HCT116 (cell line): ENCODE results near the gene DCHS2. TPM values are rescaled to one million over a fixed set of nuclear protein-coding genes. Genes with fewer than 3 reads are reported as not detected.

Source experiments
- ATAC-seq: fragments of 200-7000 bp; cut with Tn5 transposase; 2 replicates; pipeline ENCODE4 v1.9.1; 2020; ENCODE audit warnings: mild to moderate bottlenecking, moderate library complexity
- BruUV-seq: library from RNA; stranded (reverse); fragments of 400-500 nt; replicated peaks from 2 replicates; lab custom pipeline; 2021; lab: Mats Ljungman, UMichigan
- CTCF ChIA-PET: fragments of 300-600 bp; sonication (Branson Sonifier 250); formaldehyde crosslinking; loops from one replicate; lab custom pipeline; 2021; ENCODE audit warnings: antibody characterized with exemption; lab: Charles Lee
- POLR2A ChIA-PET: fragments of 300-600, 350-600 bp; sonication (Branson Sonifier 250); formaldehyde crosslinking; loops from one replicate; lab custom pipeline; 2021; ENCODE audit warnings: antibody characterized with exemption; lab: Charles Lee
- RAD21 ChIA-PET, 2 experiments: fragments of 300-600 bp; sonication (Branson Sonifier 250); formaldehyde crosslinking; loops; one replicate each; lab custom pipeline; 2023; ENCODE audit warnings: low total read pairs in 2 of 2; ENCODE audit not compliant: uncharacterized antibody in 2 of 2, unreplicated experiment in 2 of 2, low non-redundant PET in 1 of 2; lab: Charles Lee
- DNase-seq: peaks from one replicate; pipeline ENCODE4 v3.0.0-alpha.2; 2010; ENCODE audit warnings: low read depth, low spot score
- H2AFZ ChIP-seq: fragments of 200-600 bp; shearing (Covaris generic), sonication (generic); 2 replicates; pipeline ENCODE4 v1.6.1; 2017; ENCODE audit warnings: low read depth, mixed run types, mixed read lengths, antibody characterized with exemption, low read length; ENCODE audit not compliant: poor library complexity, severe bottlenecking
- H3K27ac ChIP-seq: 2 replicates; pipeline ENCODE4 v1.5.1; 2012; ENCODE audit warnings: low read depth, low read length
- H3K27me3 ChIP-seq: fragments of 200-600 bp; sonication (generic); 2 replicates; pipeline ENCODE4 v1.6.1; 2016; ENCODE audit warnings: mixed run types, low read length, mixed read lengths; ENCODE audit not compliant: insufficient read depth
- H3K36me3 ChIP-seq, 2 experiments: fragments of 200-500 bp in 1 of 2; fragments of 200-600 bp in 1 of 2; sonication (Bioruptor generic) in 1 of 2; sonication (generic) in 1 of 2; 2 replicates each; pipeline versions ENCODE4 v1.5.1 to v1.6.1; 2014 to 2016; ENCODE audit warnings: low read length in 2 of 2, inconsistent platforms in 1 of 2, mixed read lengths in 1 of 2, mixed run types in 1 of 2; ENCODE audit not compliant: insufficient read depth in 2 of 2, control insufficient read depth in 1 of 2
- H3K4me1 ChIP-seq, 2 experiments: fragments of 200-600 bp in 1 of 2; sonication (generic) in 1 of 2; 2 replicates each; pipeline versions ENCODE4 v1.5.1 to v1.6.1; 2012 to 2017; ENCODE audit warnings: low read length in 2 of 2, inconsistent platforms in 1 of 2, mild to moderate bottlenecking in 1 of 2, mixed read lengths in 1 of 2, mixed run types in 1 of 2, moderate library complexity in 1 of 2; ENCODE audit not compliant: insufficient read depth in 2 of 2, control insufficient read depth in 1 of 2
- H3K4me2 ChIP-seq: fragments of 200-600 bp; sonication (generic); 2 replicates; pipeline ENCODE4 v1.6.1; 2017; ENCODE audit warnings: mixed run types, low read length, mixed read lengths
- H3K4me3 ChIP-seq, 2 experiments: fragments of 200-600 bp in 1 of 2; sonication (generic) in 1 of 2; replicated peaks in 1 of 2; 2 replicates each; pipeline ENCODE4 v1.5.1; 2011 to 2016; ENCODE audit warnings: low read length in 2 of 2, control low read depth in 1 of 2, low read depth in 1 of 2, mild to moderate bottlenecking in 1 of 2, mixed read lengths in 1 of 2, mixed run types in 1 of 2
- H3K79me2 ChIP-seq: fragments of 200-600 bp; sonication (generic); 2 replicates; pipeline ENCODE4 v1.6.1; 2017; ENCODE audit warnings: mild to moderate bottlenecking, mixed run types, low read length, moderate library complexity, mixed read lengths; ENCODE audit not compliant: insufficient read depth
- H3K9ac ChIP-seq: fragments of 200-600 bp; sonication (generic); 2 replicates; pipeline ENCODE4 v1.6.1; 2016; ENCODE audit warnings: low read length, mixed read lengths
- H3K9me2 ChIP-seq: fragments of 200-600 bp; sonication (generic), shearing (Covaris generic); 2 replicates; pipeline ENCODE4 v1.6.1; 2017; ENCODE audit warnings: mixed run types, mild to moderate bottlenecking, moderate library complexity; ENCODE audit not compliant: insufficient read depth
- H3K9me3 ChIP-seq, 2 experiments: fragments of 200-500 bp in 1 of 2; fragments of 200-600 bp in 1 of 2; sonication (Bioruptor generic) in 1 of 2; sonication (generic) in 1 of 2; 2 replicates each; pipeline ENCODE4 v1.6.1; 2014 to 2017; ENCODE audit warnings: low read length in 2 of 2, mixed read lengths in 2 of 2, inconsistent platforms in 1 of 2, low read depth in 1 of 2, mild to moderate bottlenecking in 1 of 2, mixed run types in 1 of 2, moderate library complexity in 1 of 2; ENCODE audit not compliant: control insufficient read depth in 1 of 2, insufficient read depth in 1 of 2
- H4K20me1 ChIP-seq: fragments of 200-600 bp; sonication (generic), shearing (Covaris generic); 2 replicates; pipeline ENCODE4 v1.6.1; 2017; ENCODE audit warnings: mixed run types, mild to moderate bottlenecking, moderate library complexity; ENCODE audit not compliant: insufficient read depth
- ELF1 ChIP-seq: IDR thresholded peaks from 2 replicates; pipeline ENCODE4 v1.6.1; 2012; ENCODE audit warnings: low read depth, borderline replicate concordance
- FOSL1 ChIP-seq: IDR thresholded peaks from 2 replicates; pipeline ENCODE4 v1.6.1; 2012; ENCODE audit warnings: low read depth
- RAD21 ChIP-seq: IDR thresholded peaks from 2 replicates; pipeline ENCODE4 v1.6.1; 2012; ENCODE audit warnings: low read depth, mild to moderate bottlenecking
- SIN3A ChIP-seq: IDR thresholded peaks from 2 replicates; pipeline ENCODE4 v1.6.1; 2012; ENCODE audit warnings: low read depth
- TCF7L2 ChIP-seq: IDR thresholded peaks from 2 replicates; pipeline ENCODE4 v1.7.0; 2011; ENCODE audit warnings: borderline replicate concordance, inconsistent platforms; ENCODE audit not compliant: insufficient read depth, insufficient read length; ENCODE audit errors: extremely low read depth
- ZFX ChIP-seq: fragments of 450-650 bp; IDR thresholded peaks from 2 replicates; pipeline ENCODE4 v1.6.1; 2017
- ZNF274 ChIP-seq: fragments of 200-500 bp; sonication (Bioruptor generic); IDR thresholded peaks from 2 replicates; pipeline ENCODE4 v1.6.1; 2014; ENCODE audit warnings: mild to moderate bottlenecking, low read depth, low read length, inconsistent platforms
- intact Hi-C: fragments of 100-400 bp; cut with micrococcal nuclease; formaldehyde crosslinking; loops from 2 replicates; pipeline ENCODE4 v1.10.0; 2022
- total RNA-seq: library from RNA; stranded (reverse); gene quantifications from one replicate; pipeline ENCODE4 v1.2.1, GENCODE V29; 2021; ENCODE audit not compliant: unreplicated experiment
- TF ChIP-seq, protein P1 (sequence below), 3 experiments: fragments of 200-600 bp in 1 of 3; sonication (generic) in 1 of 3; IDR thresholded peaks in 2 of 3; conservative IDR thresholded peaks in 1 of 3; 2 replicates each; pipeline ENCODE4 v1.5.1; 2012 to 2017; ENCODE audit warnings: low read depth in 2 of 3, low read length in 2 of 3, antibody characterized with exemption in 1 of 3, borderline replicate concordance in 1 of 3, control low read depth in 1 of 3, mild to moderate bottlenecking in 1 of 3, mixed read lengths in 1 of 3, mixed run types in 1 of 3, moderate library complexity in 1 of 3; ENCODE audit not compliant: insufficient read depth in 1 of 3
- TF ChIP-seq, protein P2 (sequence below): IDR thresholded peaks from 2 replicates; pipeline ENCODE4 v1.6.1; 2012; ENCODE audit warnings: low read depth
- TF ChIP-seq, protein P3 (sequence below): IDR thresholded peaks from 2 replicates; pipeline ENCODE4 v1.6.1; 2012

Gene DCHS2
- total RNA-seq, 1 experiment from 2014 or later, result 0.05 TPM

GRCh38 chr4:154314248-154314647 lies 177.4 kb downstream of the DCHS2 start:
- H3K36me3 ChIP-seq, result no peaks in the 10 kb centered on the region
- H3K79me2 ChIP-seq, result no peaks in the 10 kb centered on the region
- intact Hi-C loops, result loop anchor here (1.0 kb wide), 1 partner anchor 528 kb away; no protein-coding TSS in a partner anchor
- H2AFZ ChIP-seq, result peak overlapping the region; percentile 65
- no peaks in the 10 kb centered on the region for H3K9me2 ChIP-seq
- H3K4me3 ChIP-seq, result no peak overlapping the region
- DNase-seq (peak; percentile 37), ATAC-seq (peak; percentile 74)
- BruUV-seq, result no TSS peak
- H3K9ac ChIP-seq, result no peak overlapping the region
- no peaks in the 10 kb centered on the region for H4K20me1 ChIP-seq
- CTCF ChIA-PET, result interaction anchor here (2.1 kb wide), 1 partner anchor 529 kb away, joined by 5 read pairs; no protein-coding TSS in a partner anchor
- H3K27me3 ChIP-seq, result no peaks in the 10 kb centered on the region
- TF ChIP-seq, protein P1, sequence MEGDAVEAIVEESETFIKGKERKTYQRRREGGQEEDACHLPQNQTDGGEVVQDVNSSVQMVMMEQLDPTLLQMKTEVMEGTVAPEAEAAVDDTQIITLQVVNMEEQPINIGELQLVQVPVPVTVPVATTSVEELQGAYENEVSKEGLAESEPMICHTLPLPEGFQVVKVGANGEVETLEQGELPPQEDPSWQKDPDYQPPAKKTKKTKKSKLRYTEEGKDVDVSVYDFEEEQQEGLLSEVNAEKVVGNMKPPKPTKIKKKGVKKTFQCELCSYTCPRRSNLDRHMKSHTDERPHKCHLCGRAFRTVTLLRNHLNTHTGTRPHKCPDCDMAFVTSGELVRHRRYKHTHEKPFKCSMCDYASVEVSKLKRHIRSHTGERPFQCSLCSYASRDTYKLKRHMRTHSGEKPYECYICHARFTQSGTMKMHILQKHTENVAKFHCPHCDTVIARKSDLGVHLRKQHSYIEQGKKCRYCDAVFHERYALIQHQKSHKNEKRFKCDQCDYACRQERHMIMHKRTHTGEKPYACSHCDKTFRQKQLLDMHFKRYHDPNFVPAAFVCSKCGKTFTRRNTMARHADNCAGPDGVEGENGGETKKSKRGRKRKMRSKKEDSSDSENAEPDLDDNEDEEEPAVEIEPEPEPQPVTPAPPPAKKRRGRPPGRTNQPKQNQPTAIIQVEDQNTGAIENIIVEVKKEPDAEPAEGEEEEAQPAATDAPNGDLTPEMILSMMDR (IDR thresholded peaks at IDR 0.05 in 2 of 3, conservative IDR thresholded peaks at IDR 0.05 in 1 of 3; ENCODE audit: borderline replicate concordance in 1 of 3, insufficient read depth in 1 of 3, low read depth in 2 of 3, low read length in 2 of 3), result peak; percentile 31 to 49 (median 48); a peak in 3 of 6 replicates
- TF ChIP-seq ZFX (no peak), ZNF274 (no peak), SIN3A (no peak), FOSL1 (no peak), RAD21 (peak; percentile 66)
- H3K4me1 ChIP-seq, result no peaks in the 10 kb centered on the region
- POLR2A ChIA-PET, result no interaction called here
- H3K27ac ChIP-seq, result no peak overlapping the region
- no peaks in the 10 kb centered on the region for H3K9me3 ChIP-seq
- H3K4me2 ChIP-seq, result no peak overlapping the region
- RAD21 ChIA-PET, result no interaction called here

DNA sequence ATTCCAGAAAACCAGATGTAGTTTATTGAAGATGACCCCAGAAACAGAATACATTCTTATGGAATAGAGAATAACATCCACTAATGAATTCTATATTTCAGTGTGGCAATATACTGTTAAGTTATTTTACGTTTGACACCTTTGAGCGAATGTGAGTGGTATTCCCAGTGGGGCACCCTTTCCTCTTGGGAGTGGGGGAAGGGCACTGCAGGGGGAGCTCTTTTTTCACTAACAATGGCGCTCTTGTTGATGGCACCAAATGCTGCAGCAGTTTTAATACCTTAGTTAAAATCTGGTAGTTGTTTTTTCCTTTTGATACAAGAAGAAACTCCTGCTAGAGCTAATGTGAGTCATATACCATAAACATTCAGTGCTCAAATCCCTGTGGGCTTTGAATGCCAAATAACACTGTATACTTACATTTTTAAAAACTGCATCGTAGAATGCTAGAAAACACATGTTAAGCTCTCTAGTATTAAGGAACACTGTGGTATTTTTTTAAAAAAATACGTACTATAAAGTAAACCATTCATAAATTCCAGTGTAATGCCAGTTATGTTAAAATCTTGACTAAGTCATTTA lies 178.5 kb downstream of the DCHS2 start:
- Histone ChIP-seq H3K9me2 (no peaks in the 10 kb centered on the region), H3K27ac (no peak overlapping the region), H3K4me1 (no peaks in the 10 kb centered on the region), H3K4me3 (no peak overlapping the region), H3K79me2 (no peaks in the 10 kb centered on the region), H4K20me1 (no peaks in the 10 kb centered on the region), H3K9me3 (no peaks in the 10 kb centered on the region; a peak in 1 of 4 replicates), H3K27me3 (no peaks in the 10 kb centered on the region), H3K36me3 (no peaks in the 10 kb centered on the region), H3K9ac (no peak overlapping the region), H2AFZ (no peak overlapping the region), H3K4me2 (no peak overlapping the region)
- DNase-seq (no peak), ATAC-seq (no peak)
- BruUV-seq, result no TSS peak
- intact Hi-C loops, result no loop called here
- ChIA-PET RAD21 (no interaction called here), POLR2A (no interaction called here), CTCF (interaction anchor here (2.1 kb wide), 1 partner anchor 527 kb away, joined by 5 read pairs; no protein-coding TSS in a partner anchor)
- TF ChIP-seq, protein P2, sequence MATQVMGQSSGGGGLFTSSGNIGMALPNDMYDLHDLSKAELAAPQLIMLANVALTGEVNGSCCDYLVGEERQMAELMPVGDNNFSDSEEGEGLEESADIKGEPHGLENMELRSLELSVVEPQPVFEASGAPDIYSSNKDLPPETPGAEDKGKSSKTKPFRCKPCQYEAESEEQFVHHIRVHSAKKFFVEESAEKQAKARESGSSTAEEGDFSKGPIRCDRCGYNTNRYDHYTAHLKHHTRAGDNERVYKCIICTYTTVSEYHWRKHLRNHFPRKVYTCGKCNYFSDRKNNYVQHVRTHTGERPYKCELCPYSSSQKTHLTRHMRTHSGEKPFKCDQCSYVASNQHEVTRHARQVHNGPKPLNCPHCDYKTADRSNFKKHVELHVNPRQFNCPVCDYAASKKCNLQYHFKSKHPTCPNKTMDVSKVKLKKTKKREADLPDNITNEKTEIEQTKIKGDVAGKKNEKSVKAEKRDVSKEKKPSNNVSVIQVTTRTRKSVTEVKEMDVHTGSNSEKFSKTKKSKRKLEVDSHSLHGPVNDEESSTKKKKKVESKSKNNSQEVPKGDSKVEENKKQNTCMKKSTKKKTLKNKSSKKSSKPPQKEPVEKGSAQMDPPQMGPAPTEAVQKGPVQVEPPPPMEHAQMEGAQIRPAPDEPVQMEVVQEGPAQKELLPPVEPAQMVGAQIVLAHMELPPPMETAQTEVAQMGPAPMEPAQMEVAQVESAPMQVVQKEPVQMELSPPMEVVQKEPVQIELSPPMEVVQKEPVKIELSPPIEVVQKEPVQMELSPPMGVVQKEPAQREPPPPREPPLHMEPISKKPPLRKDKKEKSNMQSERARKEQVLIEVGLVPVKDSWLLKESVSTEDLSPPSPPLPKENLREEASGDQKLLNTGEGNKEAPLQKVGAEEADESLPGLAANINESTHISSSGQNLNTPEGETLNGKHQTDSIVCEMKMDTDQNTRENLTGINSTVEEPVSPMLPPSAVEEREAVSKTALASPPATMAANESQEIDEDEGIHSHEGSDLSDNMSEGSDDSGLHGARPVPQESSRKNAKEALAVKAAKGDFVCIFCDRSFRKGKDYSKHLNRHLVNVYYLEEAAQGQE, result no peak
- TF ChIP-seq, protein P1 (IDR thresholded peaks at IDR 0.05 in 2 of 3, conservative IDR thresholded peaks at IDR 0.05 in 1 of 3; ENCODE audit: borderline replicate concordance in 1 of 3, insufficient read depth in 1 of 3, low read depth in 2 of 3, low read length in 2 of 3), result no peak
- TF ChIP-seq TCF7L2 (no peak), ELF1 (no peak)
- TF ChIP-seq, protein P3, sequence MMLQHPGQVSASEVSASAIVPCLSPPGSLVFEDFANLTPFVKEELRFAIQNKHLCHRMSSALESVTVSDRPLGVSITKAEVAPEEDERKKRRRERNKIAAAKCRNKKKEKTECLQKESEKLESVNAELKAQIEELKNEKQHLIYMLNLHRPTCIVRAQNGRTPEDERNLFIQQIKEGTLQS, result no peak
